Measurements from ENCODE around the gene ASB2.

ASB2 gene

GRCh38 chr14:93951635-93952540, 24.5 kb downstream of the ASB2 start:
- in situ Hi-C loops (cut with MboI; ENCODE audit: low sequenced_read_pairs), result no loop called here

GRCh38 chr14:93950948-93951634, 25.3 kb downstream of the ASB2 start:
- in situ Hi-C loops (cut with MboI; ENCODE audit: low sequenced_read_pairs), result no loop called here

DNA sequence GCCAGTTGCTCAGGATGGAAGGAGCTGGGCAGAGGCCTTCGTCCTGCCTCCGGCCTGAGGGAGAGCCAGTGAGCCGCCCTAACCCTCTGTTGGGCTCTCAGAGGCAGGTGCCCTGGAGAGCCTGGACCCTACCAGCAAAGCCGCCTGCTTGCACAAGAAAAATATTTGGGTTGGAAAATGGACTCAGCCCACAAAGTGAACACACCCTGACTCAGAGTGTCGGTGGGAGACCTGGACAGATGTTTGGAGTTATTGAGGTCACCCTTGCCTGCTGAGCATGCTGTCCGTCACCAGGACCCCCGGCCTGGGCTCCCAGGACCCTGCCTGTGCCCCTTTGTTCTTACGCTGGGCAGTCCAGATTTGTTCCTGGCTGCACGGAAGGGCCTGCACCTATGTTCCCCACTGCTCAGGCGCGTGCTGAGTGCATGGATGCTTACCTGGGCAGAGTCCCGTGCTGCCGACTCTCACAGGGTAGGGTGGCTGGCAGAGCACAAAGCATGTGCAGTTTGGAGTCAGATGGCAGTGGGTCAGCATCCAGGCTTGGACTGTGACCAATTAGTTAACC, 26.8 kb downstream of the ASB2 start:
- in situ Hi-C loops (cut with MboI; ENCODE audit: low sequenced_read_pairs), result no loop called here

GRCh38 chr14:93947282-93947681, 29.1 kb downstream of the ASB2 start:
- in situ Hi-C loops (cut with MboI; ENCODE audit: low sequenced_read_pairs), result no loop called here

- in situ Hi-C loops (cut with MboI; ENCODE audit: low sequenced_read_pairs), result no loop called here
Measured at GRCh38 chr14:93946541-93947090, 29.8 kb downstream of the ASB2 start.

DNA sequence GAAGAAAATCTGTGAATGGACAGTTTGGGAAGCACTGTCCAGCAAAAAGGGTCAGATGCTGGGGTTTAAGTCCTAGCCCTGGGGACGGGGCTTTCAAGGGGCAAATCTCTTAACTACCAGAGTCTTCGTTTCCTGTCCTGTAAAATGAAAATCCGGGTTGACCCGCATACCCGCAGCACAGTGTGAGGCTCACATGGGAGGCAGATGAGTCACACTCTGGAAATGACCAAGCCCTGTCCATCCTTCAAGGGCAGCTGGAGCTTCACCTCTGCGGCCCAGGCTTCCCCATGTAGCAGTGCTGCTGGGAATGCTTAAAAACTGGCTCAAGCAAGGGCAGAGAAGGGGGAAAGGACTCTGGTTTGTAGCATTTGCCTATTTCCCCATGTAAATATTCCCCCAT, 30.3 kb downstream of the ASB2 start:
- in situ Hi-C loops (cut with MboI; ENCODE audit: low sequenced_read_pairs), result no loop called here

GRCh38 chr14:93945070-93945399, 31.3 kb downstream of the ASB2 start:
- in situ Hi-C loops (cut with MboI; ENCODE audit: low sequenced_read_pairs), result no loop called here

GRCh38 chr14:93944348-93945069, 31.9 kb downstream of the ASB2 start:
- in situ Hi-C loops (cut with MboI; ENCODE audit: low sequenced_read_pairs), result no loop called here

- in situ Hi-C loops (cut with MboI; ENCODE audit: low sequenced_read_pairs), result no loop called here
Measured at GRCh38 chr14:93943930-93944329, 32.4 kb downstream of the ASB2 start.

- in situ Hi-C loops (cut with MboI; ENCODE audit: low sequenced_read_pairs), result no loop called here
Measured at GRCh38 chr14:93943052-93943451, 33.3 kb downstream of the ASB2 start.

GRCh38 chr14:93941293-93941910, 35.0 kb downstream of the ASB2 start:
- in situ Hi-C loops (cut with MboI; ENCODE audit: low sequenced_read_pairs), result no loop called here

DNA sequence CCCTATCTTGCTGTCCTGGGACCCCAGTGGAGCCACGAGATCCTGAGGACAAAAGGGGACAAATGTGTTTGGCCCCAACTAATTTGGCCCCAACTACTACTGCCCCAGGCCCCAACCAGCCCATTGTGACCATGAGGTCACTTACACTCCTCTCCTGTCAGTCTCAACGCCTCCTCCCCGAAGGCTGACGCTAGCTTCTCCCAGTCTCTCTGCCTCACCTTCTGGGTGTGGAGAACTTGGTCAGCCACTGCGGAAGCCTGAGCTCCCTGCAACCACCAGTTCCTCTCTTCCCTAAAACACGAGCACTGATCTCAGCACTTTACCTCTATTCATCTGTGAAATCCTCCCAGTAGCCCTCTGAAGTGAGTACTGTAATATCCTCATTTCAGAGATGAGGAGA, 35.9 kb downstream of the ASB2 start:
- in situ Hi-C loops (cut with MboI; ENCODE audit: low sequenced_read_pairs), result no loop called here

- in situ Hi-C loops (cut with MboI; ENCODE audit: low sequenced_read_pairs), result no loop called here
Measured at GRCh38 chr14:93939304-93940229, 36.8 kb downstream of the ASB2 start.

GRCh38 chr14:93938751-93939303, 37.5 kb downstream of the ASB2 start:
- in situ Hi-C loops (cut with MboI; ENCODE audit: low sequenced_read_pairs), result no loop called here

- in situ Hi-C loops (cut with MboI; ENCODE audit: low sequenced_read_pairs), result no loop called here
Measured at GRCh38 chr14:93937519-93937918, 38.9 kb downstream of the ASB2 start.

GRCh38 chr14:93936926-93937325, 39.4 kb downstream of the ASB2 start:
- in situ Hi-C loops (cut with MboI; ENCODE audit: low sequenced_read_pairs), result no loop called here

DNA sequence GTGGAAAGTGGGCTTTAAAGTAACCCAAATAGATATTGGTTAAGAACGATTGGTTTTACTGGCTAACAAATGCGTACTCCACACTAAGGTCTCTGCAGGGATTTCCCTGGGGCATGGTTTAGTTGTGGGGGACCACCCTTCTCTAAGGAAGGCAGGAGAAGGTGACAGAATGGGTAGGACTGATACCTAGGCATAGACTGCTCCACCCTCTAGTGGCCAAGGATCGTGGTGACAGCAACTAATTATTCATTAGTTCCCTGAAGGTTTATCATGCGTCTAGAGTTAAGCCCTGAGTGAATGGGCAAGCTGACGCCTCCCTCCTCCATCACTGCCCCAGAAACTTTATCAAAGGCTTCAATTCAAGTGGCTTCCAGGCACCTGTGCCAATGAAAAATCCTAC, 40.1 kb downstream of the ASB2 start:
- in situ Hi-C loops (cut with MboI; ENCODE audit: low sequenced_read_pairs), result no loop called here

GRCh38 chr14:93935213-93935612, 41.2 kb downstream of the ASB2 start:
- in situ Hi-C loops (cut with MboI; ENCODE audit: low sequenced_read_pairs), result no loop called here

GRCh38 chr14:93932642-93933041, 43.7 kb downstream of the ASB2 start:
- in situ Hi-C loops (cut with MboI; ENCODE audit: low sequenced_read_pairs), result no loop called here
